ENCODE results near the gene COG8.
"Not testable (repeated sequence)": the region's sequence is repeated elsewhere in the genome, so short reads cannot be mapped to it uniquely, and the experiment has no call there.

Gene COG8

GRCh38 chr16:69339289-69340094 is at the start of gene COG8, which contains the start of gene NIP7:
COG8 (minus strand) TSS chr16:69339564; CDS start chr16:69339552, 12 bp downstream.
NIP7 (plus strand) TSS chr16:69339772; CDS start chr16:69339830, 58 bp downstream.
- DNase-seq (ENCODE audit: low read depth, low spot score), result peak; percentile 98

GRCh38 chr16:69386596-69386995 is 47.2 kb upstream of the COG8 start:
- DNase-seq (ENCODE audit: low read depth, low spot score), result no peak

- no peak for DNase-seq (ENCODE audit: low read depth, low spot score)
Measured at GRCh38 chr16:69384974-69385373, 45.6 kb upstream of the COG8 start.

GRCh38 chr16:69382421-69382820 is 43.1 kb upstream of the COG8 start:
- no peak for DNase-seq (ENCODE audit: low read depth, low spot score)

- no peak for DNase-seq (ENCODE audit: low read depth, low spot score)
Measured at GRCh38 chr16:69381231-69381630, 41.9 kb upstream of the COG8 start.

GRCh38 chr16:69378760-69379159 is 39.4 kb upstream of the COG8 start:
- no peak for DNase-seq (ENCODE audit: low read depth, low spot score)

- DNase-seq (ENCODE audit: low read depth, low spot score), result no peak
Measured at GRCh38 chr16:69378036-69378435, 38.7 kb upstream of the COG8 start.

- DNase-seq (ENCODE audit: low read depth, low spot score), result no peak
Measured at GRCh38 chr16:69376393-69377059, 37.2 kb upstream of the COG8 start.

GRCh38 chr16:69373019-69373418 is 33.7 kb upstream of the COG8 start:
- DNase-seq (ENCODE audit: low read depth, low spot score), result no peak

GRCh38 chr16:69371564-69371963 is 32.2 kb upstream of the COG8 start:
- no peak for DNase-seq (ENCODE audit: low read depth, low spot score)

- no peak for DNase-seq (ENCODE audit: low read depth, low spot score)
Measured at GRCh38 chr16:69368866-69369265, 29.5 kb upstream of the COG8 start.

GRCh38 chr16:69367980-69368379 is 28.6 kb upstream of the COG8 start:
- DNase-seq (ENCODE audit: low read depth, low spot score), result no peak

GRCh38 chr16:69366431-69366830 is 27.1 kb upstream of the COG8 start:
- no peak for DNase-seq (ENCODE audit: low read depth, low spot score)

- no peak for DNase-seq (ENCODE audit: low read depth, low spot score)
Measured at GRCh38 chr16:69365901-69366300, 26.5 kb upstream of the COG8 start.

- DNase-seq (ENCODE audit: low read depth, low spot score), result no peak
Measured at GRCh38 chr16:69364088-69364487, 24.7 kb upstream of the COG8 start.

GRCh38 chr16:69363281-69363717 is 23.9 kb upstream of the COG8 start:
- DNase-seq (ENCODE audit: low read depth, low spot score), result no peak

- not testable (repeated sequence) for DNase-seq (ENCODE audit: low read depth, low spot score)
Measured at GRCh38 chr16:69360070-69360469, 20.7 kb upstream of the COG8 start.

GRCh38 chr16:69351309-69352027 is 12.1 kb upstream of the COG8 start, which contains the start of gene TMED6:
TMED6 (minus strand) TSS chr16:69351786; CDS start chr16:69351753, 33 bp downstream.
- no peak for DNase-seq (ENCODE audit: low read depth, low spot score)

- DNase-seq (ENCODE audit: low read depth, low spot score), result no peak
Measured at GRCh38 chr16:69350536-69351133, 11.3 kb upstream of the COG8 start.

GRCh38 chr16:69349536-69349935 is 10.2 kb upstream of the COG8 start:
- no peak for DNase-seq (ENCODE audit: low read depth, low spot score)

- DNase-seq (ENCODE audit: low read depth, low spot score), result no peak
Measured at GRCh38 chr16:69348222-69348621, 8.9 kb upstream of the COG8 start.

- no peak for DNase-seq (ENCODE audit: low read depth, low spot score)
Measured at GRCh38 chr16:69346683-69347082, 7.3 kb upstream of the COG8 start.
